GM12878 (cell line): ENCODE data around the gene HTD2.

ENCODE experiments used
- BCL11A ChIP-seq: IDR thresholded peaks from 2 replicates; pipeline ENCODE4 v1.6.1; 2011; ENCODE audit warnings: low read depth, low read length
- CHD2 ChIP-seq: IDR thresholded peaks from 2 replicates; pipeline ENCODE4 v1.6.1; 2011; ENCODE audit warnings: low read depth, low read length, improper control_type of control experiment, borderline replicate concordance
- EP300 ChIP-seq, 2 experiments: fragments of 150-350 bp in 1 of 2; IDR thresholded peaks; 2 replicates each; pipeline ENCODE4 v1.6.1; 2011 to 2012; ENCODE audit warnings: low read depth in 2 of 2, low read length in 2 of 2, borderline replicate concordance in 1 of 2, improper control_type of control experiment in 1 of 2, inconsistent platforms in 1 of 2; ENCODE audit not compliant: control insufficient read depth in 1 of 2
- KLF5 ChIP-seq: fragments of 450-650 bp; IDR thresholded peaks from 2 replicates; pipeline ENCODE4 v1.6.1; 2014; ENCODE audit warnings: mild to moderate bottlenecking; ENCODE audit not compliant: partially characterized antibody
- MAX ChIP-seq: IDR thresholded peaks from 2 replicates; pipeline ENCODE4 v1.6.1; 2012; ENCODE audit warnings: low read depth, low read length, improper control_type of control experiment
- PAX5 ChIP-seq: IDR thresholded peaks from 2 replicates; pipeline ENCODE4 v1.6.1; 2011; ENCODE audit warnings: low read depth, low read length, borderline replicate concordance
- POLR2A ChIP-seq: IDR thresholded peaks from 2 replicates; pipeline ENCODE4 v1.6.1; 2011; ENCODE audit warnings: low read depth, mild to moderate bottlenecking, low read length
- ZNF622 ChIP-seq: fragments of 450-650 bp; IDR thresholded peaks from 2 replicates; pipeline ENCODE4 v1.6.1; 2017; ENCODE audit warnings: mild to moderate bottlenecking, inconsistent platforms
- TF ChIP-seq, protein P1 (sequence below), 3 experiments: IDR thresholded peaks in 2 of 3; conservative IDR thresholded peaks in 1 of 3; 2 replicates each; pipeline ENCODE4 v1.5.1; 2011; ENCODE audit warnings: low read depth in 3 of 3, low read length in 3 of 3, mild to moderate bottlenecking in 3 of 3, control low read depth in 2 of 3, moderate library complexity in 2 of 3, inconsistent platforms in 1 of 3, mixed read lengths in 1 of 3; ENCODE audit not compliant: control insufficient read depth in 2 of 3, insufficient read depth in 1 of 3; ENCODE audit errors: extremely low read depth in 1 of 3

GRCh38 chr3:58351920-58352319 lies 45.6 kb downstream of the HTD2 start:
- TF ChIP-seq KLF5 (no peak), PAX5 (no peak), CHD2 (no peak), POLR2A (no peak), MAX (no peak), BCL11A (no peak), EP300 (IDR thresholded peaks at IDR 0.05; ENCODE audit: borderline replicate concordance in 1 of 2, control insufficient read depth in 1 of 2, low read depth in 2 of 2, low read length in 2 of 2) (no peak), ZNF622 (no peak)
- TF ChIP-seq, protein P1, sequence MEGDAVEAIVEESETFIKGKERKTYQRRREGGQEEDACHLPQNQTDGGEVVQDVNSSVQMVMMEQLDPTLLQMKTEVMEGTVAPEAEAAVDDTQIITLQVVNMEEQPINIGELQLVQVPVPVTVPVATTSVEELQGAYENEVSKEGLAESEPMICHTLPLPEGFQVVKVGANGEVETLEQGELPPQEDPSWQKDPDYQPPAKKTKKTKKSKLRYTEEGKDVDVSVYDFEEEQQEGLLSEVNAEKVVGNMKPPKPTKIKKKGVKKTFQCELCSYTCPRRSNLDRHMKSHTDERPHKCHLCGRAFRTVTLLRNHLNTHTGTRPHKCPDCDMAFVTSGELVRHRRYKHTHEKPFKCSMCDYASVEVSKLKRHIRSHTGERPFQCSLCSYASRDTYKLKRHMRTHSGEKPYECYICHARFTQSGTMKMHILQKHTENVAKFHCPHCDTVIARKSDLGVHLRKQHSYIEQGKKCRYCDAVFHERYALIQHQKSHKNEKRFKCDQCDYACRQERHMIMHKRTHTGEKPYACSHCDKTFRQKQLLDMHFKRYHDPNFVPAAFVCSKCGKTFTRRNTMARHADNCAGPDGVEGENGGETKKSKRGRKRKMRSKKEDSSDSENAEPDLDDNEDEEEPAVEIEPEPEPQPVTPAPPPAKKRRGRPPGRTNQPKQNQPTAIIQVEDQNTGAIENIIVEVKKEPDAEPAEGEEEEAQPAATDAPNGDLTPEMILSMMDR (IDR thresholded peaks at IDR 0.05 in 2 of 3, conservative IDR thresholded peaks at IDR 0.05 in 1 of 3; ENCODE audit: control insufficient read depth in 2 of 3, extremely low read depth in 1 of 3, insufficient read depth in 1 of 3, low read depth in 3 of 3, low read length in 3 of 3) = no peak
